Activated CD4-positive, alpha-beta T cell treated with anti-CD3 and anti-CD28 coated beads, Interleukin-10, Interleukin-2, amounts not matched to agents 100 ng/mL and 50 ng/mL, durations not matched to agents 16 hours and 8 hours (primary cell): ENCODE measurements around the gene SORL1.
"Not testable (repeated sequence)": the region's sequence is repeated elsewhere in the genome, so short reads cannot be mapped to it uniquely, and the experiment has no call there.

Source experiments
- DNase-seq: peaks from one replicate; pipeline ENCODE4 v3.0.0-alpha.2; 2020

Gene SORL1

GRCh38 chr11:121451986-121452608 lies at the start of gene SORL1:
Gene SORL1, plus strand, starts transcription at chr11:121452314. Its CDS starts 18 bp downstream, at chr11:121452332.
- peak; percentile 76 for DNase-seq

GRCh38 chr11:121405646-121406045 lies 46.5 kb upstream of the SORL1 start:
- DNase-seq, result no peak

- no peak for DNase-seq
Observed at GRCh38 chr11:121406291-121406690, 45.8 kb upstream of the SORL1 start.

GRCh38 chr11:121408830-121409229 lies 43.3 kb upstream of the SORL1 start:
- no peak for DNase-seq

- not testable (repeated sequence) for DNase-seq
Observed at GRCh38 chr11:121410041-121410440, 42.1 kb upstream of the SORL1 start.

GRCh38 chr11:121411330-121411729 lies 40.8 kb upstream of the SORL1 start:
- DNase-seq, result not testable (repeated sequence)

GRCh38 chr11:121412000-121412587 lies 40.0 kb upstream of the SORL1 start:
- DNase-seq, result no peak

GRCh38 chr11:121412711-121413415 lies 39.3 kb upstream of the SORL1 start:
- no peak for DNase-seq

- DNase-seq, result no peak
Observed at GRCh38 chr11:121414141-121414913, 37.8 kb upstream of the SORL1 start.

- DNase-seq, result no peak
Observed at GRCh38 chr11:121415856-121416255, 36.3 kb upstream of the SORL1 start.

GRCh38 chr11:121417055-121417551 lies 35.0 kb upstream of the SORL1 start:
- peak; percentile 75 for DNase-seq

GRCh38 chr11:121417607-121418006 lies 34.5 kb upstream of the SORL1 start:
- no peak for DNase-seq

- DNase-seq, result peak; percentile 58
Observed at GRCh38 chr11:121418625-121419114, 33.4 kb upstream of the SORL1 start.

- DNase-seq, result no peak
Observed at GRCh38 chr11:121419836-121420235, 32.3 kb upstream of the SORL1 start.

GRCh38 chr11:121420398-121420797 lies 31.7 kb upstream of the SORL1 start:
- peak; percentile 24 for DNase-seq

- no peak for DNase-seq
Observed at GRCh38 chr11:121421149-121421901, 30.8 kb upstream of the SORL1 start.

GRCh38 chr11:121422675-121423074 lies 29.4 kb upstream of the SORL1 start:
- DNase-seq, result no peak

GRCh38 chr11:121425828-121426227 lies 26.3 kb upstream of the SORL1 start:
- no peak for DNase-seq

GRCh38 chr11:121426476-121427399 lies 25.4 kb upstream of the SORL1 start:
- peak; percentile 47 for DNase-seq

- DNase-seq, result no peak
Observed at GRCh38 chr11:121427400-121427744, 24.7 kb upstream of the SORL1 start.

- no peak for DNase-seq
Observed at GRCh38 chr11:121429556-121429955, 22.6 kb upstream of the SORL1 start.
